ENCODE results near the gene CIC. TPM values are rescaled to one million over a fixed set of nuclear protein-coding genes. Genes with fewer than 3 reads are reported as not detected.
"Not testable (repeated sequence)": the region's sequence is repeated elsewhere in the genome, so short reads cannot be mapped to it uniquely, and the experiment has no call there.

Gene CIC
- total RNA-seq, 4 donors from 2014 or later, result 27.0 to 74.1 (median 41.3) TPM

DNA sequence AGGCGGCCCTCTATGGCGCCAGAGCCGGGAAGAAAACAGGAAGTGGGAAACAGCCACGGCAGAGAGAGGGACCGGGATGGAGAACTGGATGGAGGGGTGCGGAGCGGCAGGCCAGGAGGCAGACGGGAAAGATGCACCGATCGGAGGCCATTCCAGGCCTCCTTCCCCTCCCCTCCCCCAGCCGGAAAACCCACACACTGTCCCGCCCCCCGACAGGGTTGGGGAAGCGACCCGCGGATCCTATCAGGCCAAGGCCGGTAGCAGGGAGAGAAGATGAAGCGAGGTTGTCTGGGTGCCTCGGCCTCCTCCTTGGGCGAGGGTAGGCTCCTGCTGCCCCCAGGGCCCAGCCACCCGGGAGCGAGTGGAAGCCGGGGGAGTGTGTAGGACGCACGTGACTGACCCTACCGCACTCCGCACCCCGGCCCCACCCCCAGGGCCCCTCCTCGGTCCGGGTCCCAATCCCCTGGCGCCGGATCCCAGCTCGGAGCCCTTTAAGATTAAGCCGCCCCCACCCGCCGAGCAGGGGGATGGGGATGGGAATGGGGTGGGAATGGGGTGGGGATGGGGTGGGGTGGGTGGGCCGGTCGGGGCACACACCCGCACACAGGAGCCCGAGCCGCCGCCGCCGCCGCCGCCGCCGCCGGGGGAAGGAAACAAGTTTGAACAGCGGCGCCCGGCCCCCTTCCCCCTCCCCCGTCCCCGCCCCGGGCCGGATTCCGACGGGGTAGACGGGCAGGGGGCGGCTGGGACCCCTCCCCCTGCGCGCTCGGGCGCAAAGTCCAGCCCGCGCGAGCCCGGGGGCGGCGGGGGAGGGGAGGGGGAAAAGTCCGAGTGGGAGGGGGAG lies 15.6 kb upstream of the CIC start:
- H3K27ac ChIP-seq, result peak overlapping the region; percentile 98 to 100 (median 100)
- no peaks in the 10 kb centered on the region for H3K27me3 ChIP-seq
- peaks cover 0 to 64% (median 37%) of the 10 kb centered on the region in 4 donors for H3K4me1 ChIP-seq
- WGBS, 2 donors, result 1% methylated on average over 31 to 39 of the region's 71 CpGs
- H3K36me3 ChIP-seq, result peaks cover 0 to 20% (median 0%) of the 10 kb centered on the region in 3 donors
- TF ChIP-seq POLR2A (IDR thresholded peaks at IDR 0.05) (no peak), EP300 (IDR thresholded peaks at IDR 0.05) (peak in 1 of 2 donors; percentile 26)
- TF ChIP-seq, protein P1, sequence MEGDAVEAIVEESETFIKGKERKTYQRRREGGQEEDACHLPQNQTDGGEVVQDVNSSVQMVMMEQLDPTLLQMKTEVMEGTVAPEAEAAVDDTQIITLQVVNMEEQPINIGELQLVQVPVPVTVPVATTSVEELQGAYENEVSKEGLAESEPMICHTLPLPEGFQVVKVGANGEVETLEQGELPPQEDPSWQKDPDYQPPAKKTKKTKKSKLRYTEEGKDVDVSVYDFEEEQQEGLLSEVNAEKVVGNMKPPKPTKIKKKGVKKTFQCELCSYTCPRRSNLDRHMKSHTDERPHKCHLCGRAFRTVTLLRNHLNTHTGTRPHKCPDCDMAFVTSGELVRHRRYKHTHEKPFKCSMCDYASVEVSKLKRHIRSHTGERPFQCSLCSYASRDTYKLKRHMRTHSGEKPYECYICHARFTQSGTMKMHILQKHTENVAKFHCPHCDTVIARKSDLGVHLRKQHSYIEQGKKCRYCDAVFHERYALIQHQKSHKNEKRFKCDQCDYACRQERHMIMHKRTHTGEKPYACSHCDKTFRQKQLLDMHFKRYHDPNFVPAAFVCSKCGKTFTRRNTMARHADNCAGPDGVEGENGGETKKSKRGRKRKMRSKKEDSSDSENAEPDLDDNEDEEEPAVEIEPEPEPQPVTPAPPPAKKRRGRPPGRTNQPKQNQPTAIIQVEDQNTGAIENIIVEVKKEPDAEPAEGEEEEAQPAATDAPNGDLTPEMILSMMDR (IDR thresholded peaks at IDR 0.05), result no peak
- no peaks in the 10 kb centered on the region for H3K9me3 ChIP-seq
- H3K4me3 ChIP-seq, result peak overlapping the region; percentile 88 to 99 (median 96)
- DNase-seq (ENCODE audit: low spot score in 2 of 2), result peak in 1 of 2 donors; percentile 57

DNA sequence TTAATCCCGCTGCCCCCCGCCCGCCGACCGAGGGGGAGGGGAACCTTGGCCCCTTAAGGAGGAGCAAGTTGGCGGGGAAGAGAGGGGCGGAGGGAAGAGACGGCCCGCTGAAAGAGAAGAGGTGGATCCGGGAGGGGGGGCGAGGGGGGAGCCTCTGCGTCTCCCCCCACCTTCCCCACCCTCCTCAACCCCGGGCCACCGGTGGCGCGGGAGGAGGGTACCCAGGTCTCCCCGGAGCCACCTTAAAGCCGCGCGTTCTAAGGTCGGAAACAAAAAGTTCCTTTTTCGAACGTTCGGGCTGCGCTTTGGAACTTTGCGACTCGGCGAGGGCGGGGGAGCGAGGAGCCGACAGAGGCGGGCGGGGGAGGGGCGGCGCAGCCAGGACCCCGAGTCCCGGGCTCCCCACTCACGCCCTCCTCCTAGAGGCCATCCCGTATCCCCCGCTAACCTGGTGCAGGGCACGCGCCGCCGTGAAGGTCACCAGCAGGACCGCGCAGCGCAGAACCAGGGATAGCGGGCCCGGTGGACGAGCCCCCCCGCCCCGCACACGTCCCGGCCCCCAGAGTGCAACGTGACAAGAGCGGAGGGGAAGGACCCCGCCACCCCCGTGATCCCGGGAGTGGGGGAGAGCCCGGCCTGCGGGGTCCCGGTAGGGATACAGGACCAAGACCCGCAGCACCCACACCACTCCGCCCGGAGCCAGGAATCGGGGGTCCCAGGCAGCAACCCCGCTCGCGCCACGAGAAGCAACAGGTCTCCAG lies 14.8 kb upstream of the CIC start:
- TF ChIP-seq, protein P1 (IDR thresholded peaks at IDR 0.05), result peak in 2 of 5 experiments; percentile 27 to 34
- TF ChIP-seq EP300 (IDR thresholded peaks at IDR 0.05) (peak; percentile 58 to 77), POLR2A (IDR thresholded peaks at IDR 0.05) (peak; percentile 17 to 23)
- Histone ChIP-seq H3K9me3 (no peaks in the 10 kb centered on the region), H3K36me3 (peaks cover 0 to 12% (median 0%) of the 10 kb centered on the region in 3 donors), H3K4me3 (peak overlapping the region; percentile 88 to 99 (median 96)), H3K27ac (peak overlapping the region; percentile 98 to 100 (median 100)), H3K4me1 (peaks cover 0 to 56% (median 36%) of the 10 kb centered on the region in 4 donors), H3K27me3 (no peaks in the 10 kb centered on the region)
- WGBS, 2 donors, result 0 to 1% methylated on average over 33 to 62 of the region's 70 CpGs
- peak; percentile 58 to 79 for DNase-seq (ENCODE audit: low spot score in 2 of 2)

DNA sequence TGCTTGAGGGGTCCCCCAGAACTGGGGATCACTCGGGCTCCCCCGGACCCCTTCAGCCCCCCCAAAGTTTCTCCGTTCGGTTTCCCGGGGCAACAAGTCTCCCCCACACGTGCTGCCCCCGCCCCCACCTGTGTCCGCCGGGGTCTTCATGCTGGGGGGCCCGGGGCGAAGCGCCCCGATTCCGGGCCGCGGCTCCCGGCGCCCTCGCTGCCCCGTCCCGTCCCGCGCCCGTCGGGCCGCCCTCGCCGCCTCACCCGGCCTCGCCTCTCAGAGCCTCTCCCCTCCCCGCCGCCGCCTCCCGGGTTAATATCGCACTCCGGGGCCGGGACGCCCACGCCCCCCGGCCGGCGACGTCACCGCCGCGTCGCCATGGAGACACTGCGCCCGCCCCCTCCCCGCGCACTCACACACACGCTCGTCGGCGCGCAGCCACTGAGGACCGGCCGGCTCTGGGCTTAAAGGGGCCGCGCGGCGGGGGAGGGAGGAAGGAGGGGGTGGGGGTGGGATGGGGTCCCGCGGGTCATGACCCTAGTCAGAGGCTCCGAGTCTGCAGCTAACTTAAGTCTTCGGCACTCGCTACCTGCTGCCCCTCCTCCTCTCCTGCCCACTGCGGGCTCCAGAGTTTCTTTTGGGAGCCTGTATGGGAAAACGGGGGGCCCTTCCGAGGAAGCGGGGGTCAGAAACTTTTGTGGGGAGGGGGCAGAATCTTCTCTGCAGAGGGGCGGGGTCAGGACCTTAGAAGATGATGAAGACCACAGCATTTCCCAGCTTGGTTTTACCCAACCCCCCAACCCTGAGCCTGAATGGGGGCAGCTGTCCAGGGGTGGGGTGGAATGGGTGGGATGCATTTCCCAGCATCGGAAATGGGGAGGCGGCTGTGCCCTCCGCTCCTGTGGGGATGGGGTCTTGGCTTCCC lies 13.9 kb upstream of the CIC start, which contains the start of gene ERF:
ERF (minus strand) TSS at position 279 of the 916 bp plus-strand sequence; CDS start at position 150, 129 bp downstream.
- peak within 1 kb of the TSS; percentile 88 to 99 (median 96) for H3K4me3 ChIP-seq
- peak; percentile 95 for DNase-seq (ENCODE audit: low spot score in 2 of 2)
- H3K9me3 ChIP-seq, result no peaks in the 10 kb centered on the region
- H3K4me1 ChIP-seq, result peaks cover 0 to 47% (median 31%) of the 10 kb centered on the region in 4 donors
- 1% methylated on average over 17 to 18 of the region's 75 CpGs for WGBS, 2 donors
- TF ChIP-seq POLR2A (IDR thresholded peaks at IDR 0.05), result peak; percentile 97 to 99
- peak; percentile 49 to 96 for TF ChIP-seq EP300 (IDR thresholded peaks at IDR 0.05)
- TF ChIP-seq, protein P1 (IDR thresholded peaks at IDR 0.05), result peak in 2 of 5 experiments; percentile 25 to 54
- H3K27me3 ChIP-seq, result no peaks in the 10 kb centered on the region
- peak within 1 kb of the TSS; percentile 98 to 100 (median 100) for H3K27ac ChIP-seq
- peaks cover 0 to 4% (median 0%) of the 10 kb centered on the region in 3 donors for H3K36me3 ChIP-seq

DNA sequence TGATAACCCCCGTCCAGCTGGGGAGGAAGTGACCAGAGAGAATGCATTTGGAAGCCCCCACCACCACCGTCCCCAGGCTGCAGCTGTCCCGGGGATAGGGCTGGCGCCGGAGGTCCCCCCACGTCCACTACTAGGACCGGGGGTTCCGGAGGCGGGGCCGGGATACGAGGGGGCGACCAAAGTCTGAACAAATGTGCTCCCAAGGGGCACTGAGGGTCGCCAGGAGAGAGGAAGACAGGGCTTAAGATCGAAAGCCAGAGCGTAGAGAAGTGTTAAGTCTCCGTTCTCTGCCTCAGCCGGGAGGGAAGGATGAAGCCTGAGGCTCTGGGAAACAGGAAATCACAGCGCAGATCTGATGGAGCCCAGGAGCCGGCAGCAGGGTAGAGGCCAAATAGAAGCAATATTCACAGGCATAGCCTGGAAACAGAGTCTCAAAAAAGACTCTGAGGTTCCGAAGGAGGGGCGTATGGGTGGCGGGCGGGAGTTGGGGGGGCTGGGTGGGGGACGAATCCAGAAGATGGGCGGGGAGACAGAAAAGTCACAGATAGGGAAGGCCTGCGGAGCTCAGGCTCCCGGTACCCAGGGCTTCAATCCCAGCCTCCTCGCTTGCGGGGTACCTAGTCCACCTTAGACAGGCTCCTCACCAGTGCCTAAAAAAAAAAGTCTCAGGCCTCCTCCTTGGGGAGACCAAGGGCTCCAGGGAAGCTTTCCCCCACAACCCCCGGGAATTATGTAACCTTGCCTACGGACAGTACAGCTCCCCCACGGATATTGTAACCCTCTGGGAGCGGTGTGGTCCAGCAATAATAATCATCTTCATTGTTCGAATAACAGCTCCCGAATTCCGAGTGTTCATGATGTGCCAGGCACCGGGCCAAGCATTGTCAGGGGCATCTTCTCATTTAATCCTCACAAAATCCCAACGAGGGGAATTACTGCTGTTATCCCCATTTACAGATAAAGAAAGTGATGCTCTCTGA lies 13.0 kb upstream of the CIC start:
- Histone ChIP-seq H3K27me3 (no peaks in the 10 kb centered on the region), H3K4me1 (peaks cover 0 to 38% (median 21%) of the 10 kb centered on the region in 4 donors), H3K27ac (peak overlapping the region; percentile 98 to 100 (median 100)), H3K36me3 (no peaks in the 10 kb centered on the region), H3K9me3 (no peaks in the 10 kb centered on the region), H3K4me3 (peak overlapping the region; percentile 88 to 99 (median 96))
- DNase-seq (ENCODE audit: low spot score in 2 of 2), result no peak
- no peak for TF ChIP-seq POLR2A (IDR thresholded peaks at IDR 0.05)
- TF ChIP-seq, protein P1 (IDR thresholded peaks at IDR 0.05), result peak in 1 of 5 experiments; percentile 12
- peak in 1 of 2 donors; percentile 32 for TF ChIP-seq EP300 (IDR thresholded peaks at IDR 0.05)
- WGBS, 2 donors, result 3 to 4% methylated on average over 27 to 37 of the region's 38 CpGs

DNA sequence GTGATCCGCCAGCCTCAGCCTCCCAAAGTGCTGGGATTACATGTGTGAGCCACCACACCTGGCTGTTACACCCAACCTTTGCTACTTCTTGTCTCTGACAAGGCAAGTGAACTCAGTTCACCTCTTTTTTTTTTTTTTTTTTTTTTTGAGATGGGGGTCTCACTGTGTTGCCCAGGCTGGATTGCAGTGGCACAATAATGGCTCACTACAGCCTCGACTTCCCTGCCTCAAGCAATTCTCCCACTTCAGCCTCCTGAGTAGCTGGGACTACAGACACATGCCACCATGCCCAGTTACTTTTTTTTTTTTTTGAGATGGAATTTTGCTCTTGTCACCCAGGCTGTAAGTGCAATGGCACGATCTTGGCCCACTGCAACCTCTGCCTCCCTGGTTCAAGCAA lies 11.2 kb upstream of the CIC start:
- H3K27ac ChIP-seq; H3K9me3 ChIP-seq; H3K36me3 ChIP-seq; H3K4me3 ChIP-seq; DNase-seq (ENCODE audit: low spot score in 2 of 2); H3K27me3 ChIP-seq: not testable (repeated sequence)
- peaks cover 0 to 20% (median 5%) of the 10 kb centered on the region in 4 donors for H3K4me1 ChIP-seq
- 81 to 88% methylated on average over 3 of the region's 3 CpGs for WGBS, 2 donors

All from tibial nerve (tissue), 4 donors.